ENCODE results near the gene MRPL23. TPM values are rescaled to one million over a fixed set of nuclear protein-coding genes. Genes with fewer than 3 reads are reported as not detected.

MRPL23 gene
- total and polyA plus RNA-seq, 2 donors (not counting 3 experiments of a cell fraction or from before 2014, with no cell fraction given), result 72.7 to 222 TPM

GRCh38 chr11:1915795-1916131, 31.4 kb upstream of the MRPL23 start:
- Histone ChIP-seq H3K27ac (ENCODE audit: insufficient read depth, low read depth, low read length) (no peak overlapping the region), H3K4me1 (ENCODE audit: control insufficient read depth, extremely low read depth, insufficient read depth, low read length) (no peaks in the 10 kb centered on the region), H3K79me2 (ENCODE audit: control insufficient read depth, insufficient read depth, low read length) (no peaks in the 10 kb centered on the region), H3K9me1 (replicated peaks; ENCODE audit: control insufficient read depth, extremely low read depth, insufficient read depth, low read length) (no peaks in the 10 kb centered on the region), H4K20me1 (replicated peaks; ENCODE audit: control insufficient read depth, extremely low read depth, insufficient read depth, low read length) (no peaks in the 10 kb centered on the region), H3K9ac (replicated peaks; ENCODE audit: extremely low read depth, insufficient read depth, low read length) (no peak overlapping the region), H2AFZ (ENCODE audit: low read depth, low read length) (no peak overlapping the region), H3K4me3 (replicated peaks in 1 of 3; ENCODE audit: insufficient read depth in 1 of 3, low read depth in 1 of 3, low read length in 3 of 3) (no peak overlapping the region), H3K36me3 (ENCODE audit: control insufficient read depth in 2 of 2, extremely low read depth in 1 of 2, insufficient read depth in 2 of 2, low read length in 2 of 2) (no peaks in the 10 kb centered on the region), H3K9me3 (replicated peaks; ENCODE audit: control insufficient read depth, insufficient read depth, low read length) (no peaks in the 10 kb centered on the region), H3K4me2 (ENCODE audit: insufficient read depth, low read length) (no peak overlapping the region), H3K27me3 (ENCODE audit: control insufficient read depth in 2 of 2, insufficient read depth in 2 of 2, low read length in 2 of 2) (no peaks in the 10 kb centered on the region)
- DNase-seq (ENCODE audit: low read depth, low spot score), result no peak
- CTCF ChIA-PET, result no interaction called here
- intact Hi-C loops (cut with micrococcal nuclease), result no loop called here
- dilution Hi-C loops (cut with MboI; ENCODE audit: extremely low pct_ligation_motif_present, low sequenced_read_pairs), result no loop called here
- no TSS peak for BruUV-seq (replicated peaks)
- no peak for FAIRE-seq
- POLR2A ChIA-PET, result no interaction called here
- TF ChIP-seq POLR2AphosphoS5 (IDR thresholded peaks at IDR 0.05; ENCODE audit: insufficient read depth, low read depth, low read length) (no peak), POLR2A (IDR thresholded peaks at IDR 0.05; ENCODE audit: low read depth, low read length) (no peak)

GRCh38 chr11:1916132-1916985, 30.8 kb upstream of the MRPL23 start:
- TF ChIP-seq GATA2 (IDR thresholded peaks at IDR 0.05; ENCODE audit: insufficient read depth, insufficient read length, low read depth, low read length) (no peak), MAX (IDR thresholded peaks at IDR 0.05; ENCODE audit: insufficient read depth, insufficient read length) (no peak), CTCF (IDR thresholded peaks at IDR 0.05; ENCODE audit: extremely low read depth in 1 of 2, insufficient read depth in 1 of 2, low read depth in 1 of 2, low read length in 2 of 2) (no peak)
- no peaks in the 10 kb centered on the region for H3K79me2 ChIP-seq (ENCODE audit: control insufficient read depth, insufficient read depth, low read length)
- H3K27me3 ChIP-seq (ENCODE audit: control insufficient read depth in 2 of 2, insufficient read depth in 2 of 2, low read length in 2 of 2), result no peaks in the 10 kb centered on the region
- no peak overlapping the region for H3K27ac ChIP-seq (ENCODE audit: insufficient read depth, low read depth, low read length)
- POLR2A ChIA-PET, result no interaction called here
- no peaks in the 10 kb centered on the region for H3K9me1 ChIP-seq (replicated peaks; ENCODE audit: control insufficient read depth, extremely low read depth, insufficient read depth, low read length)
- H2AFZ ChIP-seq (ENCODE audit: low read depth, low read length), result no peak overlapping the region
- CTCF ChIA-PET, result interaction anchor here (1.0 to 2.1 kb wide), 2 partner anchors 25 to 34 kb away, joined by 4 to 10 read pairs; partner anchors contain the start of gene PRR33
- no peak overlapping the region for H3K4me3 ChIP-seq (replicated peaks in 1 of 3; ENCODE audit: insufficient read depth in 1 of 3, low read depth in 1 of 3, low read length in 3 of 3)
- H4K20me1 ChIP-seq (replicated peaks; ENCODE audit: control insufficient read depth, extremely low read depth, insufficient read depth, low read length), result no peaks in the 10 kb centered on the region
- H3K4me2 ChIP-seq (ENCODE audit: insufficient read depth, low read length), result no peak overlapping the region
- DNase-seq (ENCODE audit: low read depth, low spot score), result no peak
- H3K4me1 ChIP-seq (ENCODE audit: control insufficient read depth, extremely low read depth, insufficient read depth, low read length), result no peaks in the 10 kb centered on the region
- no TSS peak for BruUV-seq (replicated peaks)
- dilution Hi-C loops (cut with MboI; ENCODE audit: extremely low pct_ligation_motif_present, low sequenced_read_pairs), result no loop called here
- H3K9ac ChIP-seq (replicated peaks; ENCODE audit: extremely low read depth, insufficient read depth, low read length), result no peak overlapping the region
- no peaks in the 10 kb centered on the region for H3K9me3 ChIP-seq (replicated peaks; ENCODE audit: control insufficient read depth, insufficient read depth, low read length)
- no peaks in the 10 kb centered on the region for H3K36me3 ChIP-seq (ENCODE audit: control insufficient read depth in 2 of 2, extremely low read depth in 1 of 2, insufficient read depth in 2 of 2, low read length in 2 of 2)
- no peak for FAIRE-seq
- intact Hi-C loops (cut with micrococcal nuclease), result no loop called here
